Kidney (tissue), 14 donors: ENCODE data around the gene ACSBG1. TPM values are rescaled to one million over a fixed set of nuclear protein-coding genes. Genes with fewer than 3 reads are reported as not detected.

Experiments
- DNase-seq, 5 donors: peaks; one replicate each; pipeline ENCODE4 v3.0.0-alpha.2; 2013 to 2020
- FAIRE-seq: peaks from 2 replicates; lab custom pipeline; 2012; peaks lifted over from hg19 to GRCh38; lab: Jason Lieb, UNC
- H3K27ac ChIP-seq, 2 donors: one replicate each; pipeline ENCODE4 v1.7.0; 2013; ENCODE audit warnings: low read depth in 2 of 2, low read length in 2 of 2, inconsistent platforms in 1 of 2
- H3K27me3 ChIP-seq: one replicate; pipeline ENCODE4 v1.7.1; 2013; ENCODE audit warnings: low read length, inconsistent platforms; ENCODE audit not compliant: control insufficient read depth, insufficient read depth
- H3K36me3 ChIP-seq, 3 donors: one replicate each; pipeline versions ENCODE4 v1.7.0 to v1.7.1; 2013; ENCODE audit warnings: low read length in 3 of 3, control low read depth in 1 of 3, inconsistent platforms in 1 of 3; ENCODE audit not compliant: insufficient read depth in 3 of 3, control insufficient read depth in 2 of 3
- H3K4me1 ChIP-seq, 3 donors: one replicate each; pipeline versions ENCODE4 v1.7.0 to v1.7.1; 2013; ENCODE audit warnings: low read length in 3 of 3, inconsistent platforms in 1 of 3, low read depth in 1 of 3; ENCODE audit not compliant: control insufficient read depth in 2 of 3, insufficient read depth in 2 of 3
- H3K4me3 ChIP-seq, 3 donors: one replicate each; pipeline versions ENCODE4 v1.7.0 to v1.8.1; 2013; ENCODE audit warnings: low read length in 3 of 3, control low read depth in 1 of 3, inconsistent platforms in 1 of 3
- H3K9ac ChIP-seq, 3 donors: one replicate each; pipeline versions ENCODE4 v1.7.0 to v1.7.1; 2013; ENCODE audit warnings: low read length in 3 of 3, control low read depth in 1 of 3, inconsistent platforms in 1 of 3
- H3K9me3 ChIP-seq, 3 donors: one replicate each; pipeline versions ENCODE4 v1.7.0 to v1.7.1; 2013; ENCODE audit warnings: low read length in 3 of 3, control low read depth in 1 of 3, inconsistent platforms in 1 of 3; ENCODE audit not compliant: control insufficient read depth in 2 of 3, insufficient read depth in 1 of 3
- CTCF ChIP-seq: IDR thresholded peaks from 3 replicates; pipeline ENCODE4 v1.5.1; 2012; ENCODE audit warnings: mild to moderate bottlenecking, moderate library complexity, borderline replicate concordance; ENCODE audit not compliant: insufficient read depth; ENCODE audit errors: extremely low read depth
- intact Hi-C: fragments of 100-400 bp; cut with DNase I; formaldehyde crosslinking; loops from one replicate; pipeline ENCODE4 v1.11.1; 2022
- polyA plus RNA-seq: library from polyadenylated mRNA; stranded (reverse); fragments of 350-450 nt; fragmentation: Illumina TruSeq; extraction: RNeasy Lipid Tissue Mini Kit (QIAGEN cat#74804); gene quantifications from one replicate; pipeline ENCODE4 v1.2.3, GENCODE V29; 2014; ENCODE audit warnings: low read depth, low replicate concordance; ENCODE audit not compliant: insufficient read depth
- total RNA-seq: library from RNA; stranded (reverse); fragmentation: NEBNext Ultra II Directional; extraction: Animal tissue kit (Norgen Biotek cat#: 25700); gene quantifications from one replicate; pipeline ENCODE4 v1.2.1, GENCODE V29; 2021
- donor health status: control.
- donor health status: control.
- donor health status: control.
- donor health status: control.
- donor health status: control.
- donor health status: DM: yes; HTN: yes; CAD: no.
- donor health status: Normal renal cell carcinoma (clear cell type).

ACSBG1 gene
- total and polyA plus RNA-seq, 2 donors from 2014 or later: 0.13 to 0.86 TPM

DNA sequence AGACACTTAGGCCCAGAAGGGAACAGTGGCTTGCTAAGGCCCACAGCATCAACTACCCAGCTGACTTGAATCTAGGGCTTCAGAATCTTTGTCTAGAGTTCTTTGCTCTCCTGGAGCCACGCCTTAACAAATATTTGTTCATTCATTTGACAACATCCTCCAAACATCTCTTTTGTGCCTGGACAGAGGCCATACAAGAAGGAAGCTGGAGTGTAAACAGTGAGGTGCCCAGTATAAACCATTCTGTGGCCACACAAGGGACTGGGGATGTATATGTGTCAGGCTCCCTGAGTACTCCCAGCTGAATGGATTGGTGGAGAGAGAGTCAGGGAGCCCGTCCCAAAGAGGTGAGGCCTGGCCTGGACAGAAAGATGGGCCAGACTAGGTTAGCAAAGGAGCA is 106.5 kb downstream of the ACSBG1 start:
- H3K9ac ChIP-seq: no peak overlapping the region
- no peaks in the 10 kb centered on the region for H3K36me3 ChIP-seq
- no peaks in the 10 kb centered on the region for H3K27me3 ChIP-seq
- H3K27ac ChIP-seq: no peak overlapping the region
- intact Hi-C loops: loop anchor here (10.0 kb wide), 1 partner anchor 107 kb away; the partner anchor contains the start of gene ACSBG1
- H3K4me3 ChIP-seq: no peak overlapping the region
- peaks cover 0 to 5% (median 0%) of the 10 kb centered on the region in 3 donors for H3K4me1 ChIP-seq
- FAIRE-seq (no peak), DNase-seq (no peak)
- no peaks in the 10 kb centered on the region for H3K9me3 ChIP-seq
- no peak for TF ChIP-seq CTCF

- H3K9ac ChIP-seq: no peak overlapping the region
- no peak for FAIRE-seq
- intact Hi-C loops: loop anchor here (10.0 kb wide), 1 partner anchor 110 kb away; the partner anchor contains the start of gene ACSBG1
Measured at GRCh38 chr15:78125267-78125666, 109.1 kb downstream of the ACSBG1 start.

DNA sequence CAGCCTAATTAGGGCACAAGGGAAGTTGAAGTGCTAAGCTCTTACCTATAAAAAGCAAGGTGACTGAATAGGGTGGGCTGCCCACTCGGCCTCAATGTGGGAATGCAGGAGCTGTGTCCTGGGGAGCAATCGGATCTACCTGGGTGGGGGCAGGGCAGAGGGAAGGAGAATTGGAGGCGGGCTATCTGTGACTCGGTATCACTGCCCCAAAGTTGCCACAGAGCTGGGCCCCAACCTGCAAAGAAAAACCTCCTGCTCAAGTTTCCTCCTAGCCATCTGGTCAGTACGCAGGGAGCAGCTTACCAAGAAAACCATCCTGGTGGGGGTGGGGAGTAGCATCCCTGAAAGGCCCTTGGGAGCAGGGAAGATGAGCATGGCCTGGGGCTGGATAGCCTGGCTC is 113.8 kb downstream of the ACSBG1 start:
- Histone ChIP-seq H3K9ac (no peak overlapping the region), H3K9me3 (no peaks in the 10 kb centered on the region), H3K36me3 (no peaks in the 10 kb centered on the region), H3K27me3 (no peaks in the 10 kb centered on the region), H3K4me3 (no peak overlapping the region), H3K27ac (no peak overlapping the region), H3K4me1 (no peaks in the 10 kb centered on the region)
- DNase-seq (peak in 1 of 5 donors; percentile 17), FAIRE-seq (no peak)
- no peak for TF ChIP-seq CTCF
- intact Hi-C loops: loop anchor here (10.0 kb wide), 1 partner anchor 114 kb away; the partner anchor contains the start of gene ACSBG1

More at GRCh38 chr15:78125267-78125666, 109.1 kb downstream of the ACSBG1 start:
- Histone ChIP-seq H3K27ac (no peak overlapping the region), H3K4me3 (no peak overlapping the region), H3K36me3 (no peaks in the 10 kb centered on the region), H3K4me1 (no peaks in the 10 kb centered on the region), H3K27me3 (no peaks in the 10 kb centered on the region), H3K9me3 (no peaks in the 10 kb centered on the region)
- TF ChIP-seq CTCF: no peak
- DNase-seq: no peak

Other genes starting within 250 kb of the ACSBG1 start
- 41.6 TPM for gene TBC1D2B, start 156.9 kb downstream of the ACSBG1 start, total RNA-seq
- 8.5 TPM for gene TBC1D2B, start 156.9 kb downstream of the ACSBG1 start, polyA plus RNA-seq
- gene SH2D7, start 142.0 kb downstream of the ACSBG1 start, total RNA-seq: not detected
- not detected for gene SH2D7, start 142.0 kb downstream of the ACSBG1 start, polyA plus RNA-seq
- gene CIB2, start 103.1 kb downstream of the ACSBG1 start, total RNA-seq: 13.7 TPM
- 29.9 TPM for gene CIB2, start 103.1 kb downstream of the ACSBG1 start, polyA plus RNA-seq
- gene IDH3A, start 85.2 kb downstream of the ACSBG1 start, total RNA-seq: 97.2 TPM
- 67.5 TPM for gene IDH3A, start 85.2 kb downstream of the ACSBG1 start, polyA plus RNA-seq
- 31.1 TPM for gene DNAJA4, start 30.0 kb upstream of the ACSBG1 start, total RNA-seq
- 19.9 TPM for gene DNAJA4, start 30.0 kb upstream of the ACSBG1 start, polyA plus RNA-seq
- gene SKIC8, start 65.0 kb upstream of the ACSBG1 start, total RNA-seq: 48.5 TPM
- gene SKIC8, start 65.0 kb upstream of the ACSBG1 start, polyA plus RNA-seq: 87.4 TPM
- gene CRABP1, start 105.8 kb upstream of the ACSBG1 start, total RNA-seq: not detected
- gene CRABP1, start 105.8 kb upstream of the ACSBG1 start, polyA plus RNA-seq: 61.0 TPM
- 48.7 TPM for gene IREB2, start 203.7 kb upstream of the ACSBG1 start, total RNA-seq
- 8.3 TPM for gene IREB2, start 203.7 kb upstream of the ACSBG1 start, polyA plus RNA-seq